Hematopoietic multipotent progenitor cell treated with erythropoietin and hydrocortisone succinate and interleukin-3 and kit ligand, for 8 days (in vitro differentiated cells): ENCODE data around the gene CLCN1.

ENCODE experiments used
- DNase-seq: peaks from one replicate; pipeline ENCODE4 v3.0.0-alpha.2; 2015

CLCN1 gene

DNA sequence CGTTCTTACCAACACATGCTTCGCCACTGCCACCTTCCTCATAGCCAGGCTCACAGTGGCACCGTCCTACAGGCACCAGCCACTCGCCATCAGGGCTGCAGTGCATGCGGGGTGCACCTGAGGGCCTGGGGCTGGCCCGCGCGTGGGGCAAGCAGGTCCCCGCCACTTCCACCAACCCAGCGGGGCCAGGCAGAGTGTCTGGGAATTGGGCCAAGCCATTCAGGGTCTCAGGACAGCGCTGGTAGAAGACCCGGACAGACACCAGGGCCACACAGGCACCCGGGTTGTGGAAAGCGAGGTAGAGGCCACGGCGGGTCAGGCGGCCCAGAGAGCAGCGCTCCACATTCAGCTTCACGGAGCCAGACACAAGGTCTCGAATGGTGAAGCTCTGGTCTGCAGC lies 83.7 kb downstream of the CLCN1 start:
- no peak for DNase-seq

DNA sequence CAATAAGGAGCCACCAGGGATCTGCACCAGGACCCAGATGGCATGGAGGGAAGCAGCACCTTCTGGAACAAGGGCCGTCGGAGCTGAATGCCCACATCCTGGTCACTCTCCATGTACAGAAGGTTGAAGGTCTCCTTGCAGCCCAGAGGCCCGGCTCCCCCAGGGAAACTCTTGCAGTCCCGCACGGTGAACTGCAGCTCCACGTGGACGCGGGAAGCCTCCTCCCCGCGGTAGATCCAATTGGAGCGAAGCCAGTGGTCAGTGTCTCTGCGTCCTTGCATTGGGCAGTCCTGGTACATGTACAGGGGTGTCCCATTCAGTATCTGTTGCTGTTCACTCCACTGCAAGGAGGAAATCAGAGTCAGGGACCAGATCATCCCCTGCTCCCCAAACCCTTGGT lies 85.4 kb downstream of the CLCN1 start:
- no peak for DNase-seq
